Measurements from ENCODE around the gene MARF1.
"Not testable (repeated sequence)": the region's sequence is repeated elsewhere in the genome, so short reads cannot be mapped to it uniquely, and the experiment has no call there.

GRCh38 chr16:15655561-15655960, 12.6 kb upstream of the MARF1 start:
- TF ChIP-seq CTCF (IDR thresholded peaks at IDR 0.05; ENCODE audit: low read depth, low read length, missing input control); TAF1 (conservative IDR thresholded peaks at IDR 0.05); EGR1 (IDR thresholded peaks at IDR 0.05; ENCODE audit: low read depth in 2 of 2); RAD21 (IDR thresholded peaks at IDR 0.05); ATF3 (IDR thresholded peaks at IDR 0.05); MAX (IDR thresholded peaks at IDR 0.05); GABPA (IDR thresholded peaks at IDR 0.05 in 1 of 2, conservative IDR thresholded peaks at IDR 0.05 in 1 of 2); JUND (IDR thresholded peaks at IDR 0.05); REST (IDR thresholded peaks at IDR 0.05); RXRA (IDR thresholded peaks at IDR 0.05); NR2F2 (IDR thresholded peaks at IDR 0.05): not testable (repeated sequence)
